GM21526 (cell line): Measurements from ENCODE around the gene MALSU1.
"Not testable (repeated sequence)": the region's sequence is repeated elsewhere in the genome, so short reads cannot be mapped to it uniquely, and the experiment has no call there.

Experiments
- ATAC-seq: cut with Tn5 transposase; IDR thresholded peaks from one replicate; pipeline ENCODE4 v1.9.1; 2021; ENCODE audit warnings: moderate library complexity; ENCODE audit not compliant: unreplicated experiment, low FRiP score

Gene MALSU1

DNA sequence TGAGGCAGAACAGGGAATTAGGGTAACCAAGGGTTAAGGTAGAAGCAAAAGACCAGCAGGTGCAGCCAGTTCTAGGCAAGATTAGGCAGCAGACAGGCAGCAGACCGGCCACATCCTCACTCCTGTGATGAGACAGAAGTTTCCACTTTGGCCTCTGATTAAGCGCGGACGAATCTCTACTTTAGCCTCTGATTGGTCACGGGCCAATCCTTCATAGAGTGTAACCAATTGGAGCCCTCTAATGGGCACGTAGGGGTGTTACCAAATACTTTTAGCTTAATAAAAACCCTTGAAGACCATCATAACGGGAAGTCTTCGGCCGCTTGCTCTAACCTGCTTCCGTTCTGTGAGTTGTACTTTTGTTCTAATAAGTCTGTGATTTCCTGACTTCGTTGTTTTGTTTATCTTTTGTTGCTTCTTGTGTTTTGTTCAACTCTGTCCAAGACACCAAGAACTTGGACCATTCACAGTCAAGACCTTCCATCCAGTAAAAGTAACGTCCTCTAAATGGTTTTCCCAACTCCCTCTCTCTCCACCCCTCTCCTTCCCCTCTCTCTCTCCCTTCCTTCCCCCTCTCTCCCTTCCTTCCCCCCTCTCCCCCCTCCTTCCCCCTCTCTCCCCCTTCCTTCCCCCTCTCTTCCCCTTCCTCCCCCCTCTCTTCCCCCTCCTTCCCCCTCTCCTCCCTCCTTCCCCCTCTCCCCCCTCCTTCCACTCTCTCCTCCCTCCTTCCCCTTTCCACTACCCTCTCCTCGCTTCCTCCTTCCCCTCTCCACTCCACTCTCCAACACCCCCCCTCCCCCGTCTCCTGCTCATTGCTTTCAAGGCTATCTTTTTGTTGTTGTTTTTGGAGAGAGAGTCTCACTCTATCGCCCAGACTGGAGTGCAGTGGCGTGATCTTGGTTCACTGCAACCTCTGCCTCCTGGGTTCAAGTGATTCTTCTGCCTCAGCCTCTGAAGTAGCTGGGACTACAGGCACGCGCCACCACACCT lies 13.2 kb upstream of the MALSU1 start:
- no peak for ATAC-seq

DNA sequence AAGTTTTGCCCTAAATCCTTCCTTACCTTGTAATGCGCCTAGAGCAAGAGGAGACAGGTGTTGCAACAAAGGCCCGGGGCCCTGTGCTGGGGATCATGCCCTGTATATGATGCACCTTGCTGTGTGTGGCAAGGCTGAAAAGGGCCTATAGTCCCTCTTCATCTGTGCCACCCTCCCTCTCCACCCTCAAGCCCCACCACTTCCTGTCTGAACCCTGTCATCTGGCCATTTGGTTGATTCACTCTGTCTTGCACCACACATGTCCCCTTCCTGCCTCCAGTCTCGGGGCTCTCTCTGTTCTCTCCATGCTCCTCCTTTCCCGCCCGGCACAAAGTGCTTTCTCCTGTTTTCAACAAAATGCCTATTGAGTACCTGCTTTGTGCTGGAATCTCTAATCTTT lies 11.5 kb upstream of the MALSU1 start:
- no peak for ATAC-seq

DNA sequence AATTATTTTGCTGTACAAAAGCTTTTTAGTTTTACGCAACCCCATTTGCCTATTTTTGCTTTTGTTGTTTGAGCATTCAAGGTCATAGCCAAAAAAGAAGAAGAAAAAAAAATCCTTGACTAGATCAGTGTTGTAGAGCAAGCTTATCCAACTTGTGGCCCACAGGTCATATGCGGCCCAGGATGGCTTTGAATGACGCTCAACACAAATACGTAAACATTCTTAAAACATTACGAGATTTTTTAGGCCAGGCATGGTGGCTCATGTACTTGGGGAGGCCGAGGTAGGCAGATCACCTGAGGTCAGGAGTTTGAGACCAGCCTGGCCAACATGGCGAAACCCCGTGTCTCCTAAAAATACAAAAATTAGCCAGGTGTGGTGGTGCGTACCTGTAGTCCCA lies 8.1 kb upstream of the MALSU1 start:
- no peak for ATAC-seq

DNA sequence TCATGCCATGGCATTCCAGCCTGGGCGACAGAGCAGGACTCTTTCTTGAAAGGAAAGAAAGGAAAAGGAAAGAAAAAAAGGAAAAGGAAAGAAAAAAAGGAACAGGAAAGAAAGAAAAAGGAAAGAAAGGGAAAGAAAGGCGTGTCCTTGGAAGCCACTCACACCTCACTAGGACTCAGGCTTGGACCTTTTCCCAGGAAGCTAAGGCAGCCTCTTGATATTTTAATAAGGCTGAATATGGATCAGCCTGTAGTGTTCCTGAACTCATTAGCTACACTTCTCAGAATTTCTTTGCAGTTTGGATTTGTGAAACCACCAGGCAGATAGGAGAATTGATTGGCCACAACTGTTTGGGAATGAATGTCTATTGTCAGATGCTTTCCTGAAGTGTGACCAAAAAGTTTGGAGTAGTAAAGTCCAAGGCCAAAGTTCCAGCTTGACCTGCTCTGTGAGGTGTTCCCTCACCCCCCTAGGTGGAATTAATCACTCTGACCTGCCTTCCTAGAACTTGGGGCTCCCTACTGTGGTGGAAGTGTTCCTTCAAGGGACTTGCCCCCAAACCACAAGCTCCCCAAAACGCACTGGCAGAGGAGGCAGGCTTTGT lies 7.1 kb upstream of the MALSU1 start:
- ATAC-seq, result no peak

DNA sequence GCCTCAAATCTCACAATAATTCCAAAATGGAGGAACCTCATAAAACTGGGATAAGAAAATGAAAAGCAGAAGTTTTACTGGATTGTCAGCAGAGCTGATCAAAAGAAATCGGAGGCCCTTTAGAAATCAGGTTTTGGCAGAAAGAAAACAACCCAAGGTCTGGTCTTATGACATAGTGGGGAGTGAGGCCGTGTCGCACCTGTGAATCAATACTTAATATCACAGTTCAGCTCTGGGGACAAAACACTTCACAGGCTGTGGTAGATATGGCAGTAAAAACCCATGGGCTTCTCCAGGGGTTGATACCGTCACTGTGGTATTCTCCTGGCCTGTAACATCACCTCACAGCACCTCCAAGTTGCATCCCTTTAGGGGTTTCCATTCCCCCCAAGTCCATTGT lies 6.5 kb upstream of the MALSU1 start:
- ATAC-seq, result no peak

DNA sequence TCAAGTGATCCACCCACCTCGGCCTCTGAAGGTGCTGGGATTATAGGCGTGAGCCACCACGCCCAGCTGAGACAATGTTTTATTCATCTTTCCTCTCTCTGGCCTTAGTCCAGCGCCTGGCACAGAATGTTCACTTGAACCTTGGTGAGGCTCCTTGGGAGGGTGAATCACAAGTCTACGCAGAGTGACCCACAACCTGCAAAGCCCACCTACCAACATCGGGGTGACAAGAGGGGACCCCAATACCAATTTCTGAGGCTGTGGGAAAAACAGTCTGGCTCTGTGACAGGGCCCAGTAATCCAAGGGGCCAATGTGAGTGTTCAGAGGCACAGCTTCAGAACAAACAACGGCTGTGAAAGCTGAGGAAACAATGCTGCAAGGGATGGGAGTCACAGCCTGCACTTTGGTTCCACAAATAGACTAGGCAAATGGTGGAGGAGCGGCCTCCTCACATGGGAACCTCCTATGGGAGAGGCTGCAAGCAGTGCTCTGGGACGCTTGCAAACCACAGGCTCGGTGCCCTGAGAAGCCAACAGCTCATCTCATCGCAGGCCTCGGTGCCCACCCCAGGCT lies 5.6 kb upstream of the MALSU1 start:
- ATAC-seq, result no peak

DNA sequence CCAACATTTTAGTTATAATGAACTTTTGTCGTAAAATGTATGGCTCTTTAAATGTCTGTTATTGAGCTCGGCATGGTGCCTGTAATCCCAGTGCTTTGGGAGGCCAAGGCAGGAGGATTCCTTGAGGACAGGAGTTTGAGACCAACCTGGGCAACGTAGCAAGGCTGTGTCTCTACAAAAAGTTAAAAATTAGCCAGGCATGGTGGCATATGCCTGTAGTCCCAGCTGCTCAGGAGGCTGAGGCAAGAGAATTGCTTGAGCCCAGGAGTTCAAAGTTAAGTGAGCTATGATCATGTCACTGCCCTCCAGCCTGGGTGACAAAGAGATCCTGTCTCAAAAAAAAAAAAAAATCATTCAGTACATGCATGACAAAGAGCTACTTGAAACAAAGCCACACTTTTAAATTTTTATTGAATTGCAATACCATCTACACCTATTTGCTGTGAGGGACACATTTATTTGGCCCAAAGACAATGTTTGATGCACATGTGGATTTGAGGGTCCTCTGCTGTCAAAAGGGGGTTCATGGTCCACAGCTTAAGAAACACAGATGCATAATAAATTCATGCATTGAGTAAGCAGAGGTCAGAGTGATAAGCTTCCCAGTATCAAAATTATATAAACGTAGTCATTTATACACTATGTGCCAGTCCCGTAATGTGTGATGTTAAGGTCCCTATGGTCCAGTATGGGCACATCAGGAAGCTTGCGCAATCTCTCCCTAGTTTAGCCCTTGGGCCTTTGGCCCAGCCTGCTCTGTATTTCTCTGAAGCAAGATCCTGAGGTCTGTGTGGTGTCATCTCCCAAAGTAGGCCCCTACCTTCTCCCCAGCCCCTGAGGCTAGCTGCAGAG lies 4.4 kb upstream of the MALSU1 start:
- ATAC-seq, result no peak

DNA sequence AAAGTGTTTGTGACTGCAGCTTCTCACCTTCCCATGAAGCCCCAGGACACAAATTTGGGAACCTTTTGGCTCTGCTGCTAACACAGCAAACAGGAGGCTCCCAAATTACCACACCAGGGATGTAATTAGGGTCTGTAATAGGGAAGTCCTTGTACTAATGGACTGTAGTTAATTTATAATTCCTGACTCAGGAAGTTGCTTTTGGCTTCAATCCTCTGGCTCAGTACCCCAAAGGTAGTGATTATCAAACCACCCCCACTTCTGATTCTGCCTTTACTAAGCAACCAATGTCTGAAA lies 3.8 kb upstream of the MALSU1 start:
- no peak for ATAC-seq

DNA sequence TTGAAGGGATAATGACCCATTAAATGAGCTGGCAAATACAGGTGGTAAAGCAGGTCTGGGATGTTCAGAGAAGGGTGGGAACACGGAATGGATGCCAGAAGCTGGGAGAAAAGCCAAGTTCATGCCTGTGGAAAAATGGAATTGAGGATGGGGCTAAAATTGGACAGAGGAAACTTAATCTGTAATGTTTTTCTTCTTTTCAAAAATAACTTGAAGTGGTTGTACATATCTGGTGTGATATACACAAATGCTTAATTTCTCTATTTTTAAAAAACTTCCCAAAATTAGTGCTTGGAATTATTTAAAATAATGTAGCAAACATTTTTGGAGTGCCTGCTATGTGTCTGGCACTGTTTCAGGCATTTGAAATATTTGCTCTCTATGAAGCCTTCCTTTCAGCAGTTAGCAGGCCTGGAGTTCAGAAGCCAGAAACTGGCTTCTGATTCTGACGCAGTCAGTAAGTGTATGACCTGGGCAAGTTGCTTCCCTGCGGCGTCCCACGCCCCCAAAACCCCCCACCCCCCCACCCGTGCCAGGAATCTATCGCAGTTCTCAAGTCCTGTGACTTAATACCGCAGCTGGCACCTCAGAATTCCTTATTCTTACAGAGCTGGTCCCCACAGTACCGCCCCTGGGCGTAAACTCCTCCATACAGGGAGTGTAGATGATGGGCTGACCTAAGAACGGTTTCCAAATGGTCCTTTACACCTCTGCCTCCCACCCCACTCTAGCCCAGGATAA lies 828 bp upstream of the MALSU1 start:
- no peak for ATAC-seq

DNA sequence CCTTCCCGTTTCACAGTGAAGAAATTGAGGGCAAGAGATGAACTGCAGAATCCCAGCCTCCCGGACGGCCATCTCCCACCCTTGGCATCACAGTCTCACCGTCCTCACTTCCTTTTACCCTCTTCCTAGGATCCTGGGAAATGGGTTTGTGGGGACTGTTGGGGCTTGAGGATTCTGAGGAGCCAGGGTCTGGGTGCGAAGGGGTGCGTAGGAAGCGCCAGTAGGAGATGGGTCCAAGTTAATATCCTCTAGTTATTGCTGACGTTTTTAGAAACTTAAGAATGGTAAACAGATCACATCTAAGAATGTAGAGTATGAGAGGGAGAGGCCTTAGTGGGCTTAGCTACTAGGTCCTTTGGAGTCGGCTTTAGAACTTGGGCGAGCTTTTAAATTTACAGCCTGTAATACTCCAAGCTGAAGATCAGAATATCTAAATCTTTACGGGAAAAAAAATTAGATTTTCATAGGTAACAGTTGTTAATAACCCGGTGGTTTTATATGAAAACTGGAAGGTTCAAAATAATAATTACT lies 696 bp downstream of the MALSU1 start:
- ATAC-seq, result no peak

DNA sequence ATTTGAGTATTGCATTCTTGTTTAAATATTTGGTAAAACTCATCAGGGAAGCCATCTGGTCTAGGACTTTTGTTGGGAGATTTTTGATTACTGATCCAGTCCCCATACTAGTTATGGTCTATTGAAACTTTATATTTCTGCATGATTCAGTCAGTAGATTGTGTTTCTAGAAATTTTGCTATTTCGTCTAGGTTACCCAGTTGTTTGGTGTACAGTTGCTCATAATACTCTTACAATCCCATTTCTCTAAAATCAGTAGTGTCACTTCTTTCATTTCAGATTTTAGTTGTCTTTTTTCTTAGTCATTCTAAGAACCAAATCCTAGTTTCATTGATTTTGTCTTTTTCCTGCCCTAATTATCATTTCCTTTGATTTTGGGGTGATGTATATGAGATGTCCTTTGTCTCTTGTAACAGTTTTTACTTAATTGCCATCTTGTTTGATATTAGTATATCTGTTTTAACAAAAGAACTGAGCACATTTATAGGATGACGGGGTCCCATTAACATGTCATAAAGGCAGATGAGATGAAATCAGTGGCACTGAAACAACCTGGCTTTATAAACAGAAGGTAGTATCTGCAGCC lies 7.9 kb downstream of the MALSU1 start:
- no peak for ATAC-seq

DNA sequence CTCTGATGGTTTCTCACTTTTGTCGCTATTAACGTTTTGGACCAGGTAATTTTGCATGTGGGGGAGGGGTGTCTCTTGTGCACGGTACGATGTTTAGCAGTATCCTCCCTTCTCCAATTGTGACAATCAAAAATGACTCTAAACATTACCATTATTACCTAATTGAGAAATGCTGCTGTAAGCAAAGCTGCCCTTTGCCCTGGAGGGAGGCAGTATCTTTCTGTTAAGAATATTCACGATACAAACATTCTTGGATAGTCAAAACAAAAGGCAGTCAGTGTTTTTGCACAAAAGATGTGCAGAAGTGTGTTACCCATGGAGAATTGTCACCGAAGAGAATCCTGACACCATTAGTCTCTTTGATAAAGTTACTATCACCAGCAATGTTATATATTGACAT lies 9.6 kb downstream of the MALSU1 start:
- no peak for ATAC-seq

DNA sequence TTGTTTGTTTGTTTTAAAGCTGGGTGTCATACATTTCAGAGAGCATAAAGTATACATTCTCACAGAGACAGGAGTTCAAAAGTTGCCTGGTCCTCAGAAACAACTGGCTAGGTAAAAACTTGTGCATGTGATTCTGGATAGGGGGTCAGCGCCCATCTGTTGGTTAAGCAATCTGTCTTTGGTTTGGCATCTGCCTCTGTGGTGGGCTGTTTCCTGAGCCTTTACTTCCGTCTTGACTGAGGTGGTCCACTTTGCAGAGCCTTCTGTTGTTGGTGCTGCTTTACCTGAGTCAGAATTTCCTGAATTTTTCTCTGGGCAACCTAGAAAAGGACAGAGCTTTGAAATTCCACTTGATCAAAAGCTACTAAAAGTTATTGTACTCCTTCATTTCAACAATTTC lies 13.0 kb downstream of the MALSU1 start:
- ATAC-seq, result not testable (repeated sequence)

DNA sequence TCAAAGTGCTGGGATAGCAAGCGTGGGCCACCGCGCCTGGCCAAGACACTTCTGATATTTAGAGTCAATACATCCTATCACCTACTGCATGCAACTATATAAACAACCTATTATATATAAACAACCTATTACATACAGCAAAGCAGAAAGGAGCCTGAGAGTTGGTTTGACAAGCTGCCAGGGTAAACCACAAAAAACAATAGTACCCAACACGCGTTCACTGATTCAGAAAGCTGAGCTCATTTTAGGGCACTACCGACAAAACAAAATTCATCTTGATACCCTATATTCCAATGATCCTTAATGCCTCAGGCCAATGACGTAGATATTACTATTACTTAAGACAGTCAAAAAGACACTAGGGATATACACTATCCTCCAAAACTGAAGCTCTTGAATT lies 16.2 kb downstream of the MALSU1 start:
- ATAC-seq, result no peak

DNA sequence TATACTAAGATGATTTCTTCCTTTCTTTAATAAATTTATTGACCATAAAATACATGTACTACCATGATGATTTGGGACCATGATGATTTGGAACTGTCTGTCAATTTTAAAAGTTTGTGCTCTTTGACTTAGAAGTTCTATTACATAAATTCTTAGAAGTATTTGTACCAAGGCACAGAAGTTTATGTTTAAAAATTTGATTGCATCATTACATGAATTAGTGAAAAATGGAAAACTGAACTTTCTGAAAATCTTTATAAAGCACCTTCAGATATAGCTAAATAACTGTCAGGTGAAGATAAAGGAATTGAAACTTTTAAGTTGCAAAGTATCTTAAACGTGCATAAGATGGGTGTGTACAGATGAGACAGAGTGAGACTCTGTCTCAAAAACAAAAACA lies 32.0 kb downstream of the MALSU1 start:
- ATAC-seq, result no peak

DNA sequence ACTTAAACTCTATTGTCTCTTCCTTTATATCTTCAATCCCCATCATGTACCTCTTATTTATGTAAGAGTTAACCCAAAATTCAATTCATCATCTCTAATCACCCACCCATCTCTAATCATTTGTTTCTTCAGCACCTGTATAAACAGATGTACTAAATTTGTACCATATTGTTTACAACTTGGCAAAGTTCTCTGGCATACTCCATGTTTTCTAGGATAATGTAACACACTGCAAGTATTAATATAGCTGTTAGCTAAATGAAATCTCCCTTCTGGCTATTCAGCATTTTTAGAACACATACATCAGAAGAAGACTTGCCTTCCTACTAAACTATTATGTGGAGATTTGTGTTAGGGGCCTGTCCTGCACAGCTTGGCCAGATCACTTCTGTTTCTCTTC lies 33.1 kb downstream of the MALSU1 start:
- no peak for ATAC-seq

DNA sequence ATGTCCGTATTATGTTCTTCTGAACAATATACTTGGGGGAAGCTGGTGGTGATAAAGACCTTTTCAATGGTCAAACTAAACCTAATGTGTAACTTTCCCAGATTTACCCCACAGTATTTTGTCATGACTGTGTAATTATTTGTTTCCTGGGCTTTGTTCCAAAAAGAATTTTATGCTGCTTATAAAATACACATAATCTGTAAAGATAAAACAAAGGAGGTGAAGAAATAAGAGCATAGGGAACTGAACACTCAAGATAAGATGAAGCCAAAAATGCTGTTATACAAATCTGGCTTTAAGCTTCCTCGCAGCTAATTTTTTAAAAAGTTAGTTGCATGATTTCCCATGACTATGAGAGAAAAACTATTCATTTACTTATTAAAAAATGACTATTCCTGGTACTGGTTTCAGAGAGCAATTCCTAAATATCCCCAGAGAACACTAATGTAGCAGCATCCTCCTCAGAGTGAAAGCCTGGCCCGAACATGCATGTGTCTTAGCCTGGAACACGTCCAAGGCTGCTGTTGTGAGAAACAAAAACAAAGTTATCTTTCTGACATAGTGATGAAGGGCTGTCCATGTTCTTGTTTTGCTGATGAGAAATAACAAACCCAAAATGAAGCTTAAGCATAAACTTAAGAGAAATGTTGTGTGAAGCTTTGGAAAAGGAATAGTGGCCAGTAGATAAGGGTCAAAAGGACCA lies 33.9 kb downstream of the MALSU1 start:
- no peak for ATAC-seq

DNA sequence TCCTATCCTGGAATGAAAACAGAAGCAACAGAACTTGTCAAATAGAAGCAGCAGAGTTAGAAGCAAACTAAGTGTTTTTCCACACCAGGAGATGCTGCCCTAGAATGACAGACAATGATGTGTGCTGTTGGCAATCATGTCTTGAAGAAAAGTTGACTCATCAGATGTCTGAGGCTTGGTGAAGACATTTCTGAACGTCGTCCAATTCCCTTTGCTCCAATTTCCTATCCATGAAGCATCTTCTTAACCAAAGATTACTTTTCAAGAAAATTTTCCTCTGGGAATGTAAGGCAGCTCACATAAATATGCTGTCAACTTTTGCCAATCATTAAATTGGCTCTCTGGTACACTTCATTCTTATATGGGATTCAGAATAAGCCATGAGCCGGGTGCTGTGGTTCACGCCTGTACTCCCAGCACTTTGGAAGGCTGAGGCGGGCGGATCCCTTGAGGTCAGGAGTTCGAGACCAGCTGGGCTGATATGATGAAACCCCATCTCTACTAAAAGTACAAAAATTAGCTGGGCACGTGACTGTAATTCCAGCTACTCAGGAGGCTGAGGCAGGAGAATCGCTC lies 34.6 kb downstream of the MALSU1 start:
- ATAC-seq, result no peak
